HT-29 (cell line): ENCODE data around the gene PDCD1LG2. TPM values are rescaled to one million over a fixed set of nuclear protein-coding genes. Genes with fewer than 3 reads are reported as not detected.
"Not testable (repeated sequence)": the region's sequence is repeated elsewhere in the genome, so short reads cannot be mapped to it uniquely, and the experiment has no call there.

Source experiments
- DNase-seq: peaks from one replicate; pipeline ENCODE4 v3.0.0-alpha.2; 2015; ENCODE audit warnings: low spot score
- total RNA-seq: library from RNA; depleted of rRNA; stranded (reverse); fragments of >200 nt; shearing (Covaris generic); gene quantifications from 2 replicates; pipeline ENCODE4 v1.2.3, GENCODE V29; 2014

Gene PDCD1LG2
- total RNA-seq, 1 experiment from 2014 or later = not detected

GRCh38 chr9:5566054-5566618, 55.8 kb downstream of the PDCD1LG2 start:
- DNase-seq = no peak

DNA sequence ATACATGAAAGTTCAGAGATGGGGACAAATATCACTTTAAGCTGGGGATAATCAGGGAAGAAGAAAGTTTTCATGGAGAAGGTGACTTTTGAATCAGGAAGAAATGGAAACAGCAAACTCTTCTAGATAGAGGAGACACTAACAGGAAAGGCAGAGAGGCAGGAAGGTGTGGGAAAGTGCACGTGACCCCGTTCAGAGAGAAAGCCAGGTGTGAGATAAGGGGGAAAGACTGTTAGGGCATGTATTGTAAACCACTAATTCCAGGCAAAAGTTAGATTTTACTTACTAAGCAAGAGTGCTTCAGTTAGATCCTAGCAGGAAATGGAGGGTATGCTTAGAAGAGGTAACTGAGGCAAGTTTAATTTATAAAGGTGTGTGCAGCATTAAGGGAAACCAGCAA, 58.5 kb downstream of the PDCD1LG2 start:
- no peak for DNase-seq

GRCh38 chr9:5569409-5569808, 59.1 kb downstream of the PDCD1LG2 start:
- DNase-seq = no peak

DNA sequence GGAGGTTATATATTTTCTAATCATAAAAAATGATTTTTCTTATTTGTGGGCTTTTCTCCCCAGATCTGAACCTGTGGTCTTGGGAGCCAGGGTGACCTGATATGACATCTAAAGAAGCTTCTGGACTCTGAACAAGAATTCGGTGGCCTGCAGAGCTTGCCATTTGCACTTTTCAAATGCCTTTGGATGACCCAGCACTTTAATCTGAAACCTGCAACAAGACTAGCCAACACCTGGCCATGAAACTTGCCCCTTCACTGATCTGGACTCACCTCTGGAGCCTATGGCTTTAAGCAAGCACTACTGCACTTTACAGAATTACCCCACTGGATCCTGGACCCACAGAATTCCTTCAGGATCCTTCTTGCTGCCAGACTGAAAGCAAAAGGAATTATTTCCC, 59.6 kb downstream of the PDCD1LG2 start:
- DNase-seq = no peak

DNA sequence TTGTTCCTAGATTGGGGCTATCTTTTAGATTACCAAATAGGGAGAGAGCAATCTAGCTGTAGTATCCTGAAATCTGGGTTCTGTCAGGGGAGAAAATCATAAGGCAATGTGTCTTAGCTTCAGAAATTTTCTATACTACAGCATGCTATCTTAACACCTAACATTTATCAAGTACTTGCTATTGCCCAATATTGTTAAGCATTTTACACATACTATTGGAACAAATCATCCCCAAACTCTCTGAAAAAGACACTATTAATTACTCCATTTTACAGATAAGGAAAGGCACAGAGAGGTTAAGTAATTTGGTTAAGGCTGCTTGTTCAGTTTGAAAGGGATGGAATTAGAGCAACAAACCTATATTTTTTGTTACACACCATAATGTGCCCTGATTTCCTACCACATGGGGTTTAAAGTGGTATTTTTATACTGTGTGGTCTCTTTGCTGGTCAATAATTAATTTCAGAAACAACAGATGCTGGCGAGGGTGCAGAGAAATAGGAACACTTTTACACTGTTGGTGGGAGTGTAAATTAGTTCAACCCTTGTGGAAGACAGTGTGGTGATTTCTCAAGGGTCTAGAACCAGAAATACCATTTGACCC, 61.4 kb downstream of the PDCD1LG2 start:
- DNase-seq = no peak

DNA sequence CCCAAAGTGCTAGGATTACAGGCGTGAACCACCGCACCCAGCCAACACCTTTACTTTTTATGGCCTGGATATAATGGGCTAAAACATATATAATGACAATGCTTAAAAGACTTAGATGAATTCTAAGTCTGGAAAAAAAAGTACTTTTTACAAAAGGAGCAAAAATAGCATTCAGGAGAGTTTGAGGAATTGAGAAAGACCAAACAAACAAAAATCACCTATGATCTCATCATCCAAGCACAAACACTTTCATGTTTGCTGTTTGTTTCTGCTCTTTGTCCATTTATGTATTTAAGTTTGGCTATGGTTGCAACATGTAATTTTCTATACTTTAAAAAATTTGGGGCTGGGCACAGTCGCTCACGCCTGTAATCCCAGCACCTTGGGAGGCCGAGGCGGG, 63.8 kb downstream of the PDCD1LG2 start:
- no peak for DNase-seq

DNA sequence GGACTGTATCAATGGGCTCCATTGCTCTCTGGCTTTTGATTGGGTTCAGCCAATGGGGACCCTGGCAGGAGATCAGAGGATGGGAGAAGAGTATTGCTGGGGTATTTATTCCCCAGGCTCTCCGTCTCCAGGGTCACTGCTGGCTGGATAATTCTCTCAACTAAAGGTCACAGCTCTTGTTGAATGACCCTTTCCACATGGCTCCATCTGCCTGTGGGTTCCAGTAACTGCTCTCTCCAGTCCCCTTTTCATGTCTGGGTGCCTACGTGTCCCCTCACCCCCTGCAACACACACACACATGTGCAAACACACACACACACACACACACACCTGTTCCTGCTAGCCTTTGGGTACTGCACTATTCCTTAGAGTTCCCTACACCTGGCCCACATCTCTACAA, 64.7 kb downstream of the PDCD1LG2 start:
- DNase-seq = no peak

DNA sequence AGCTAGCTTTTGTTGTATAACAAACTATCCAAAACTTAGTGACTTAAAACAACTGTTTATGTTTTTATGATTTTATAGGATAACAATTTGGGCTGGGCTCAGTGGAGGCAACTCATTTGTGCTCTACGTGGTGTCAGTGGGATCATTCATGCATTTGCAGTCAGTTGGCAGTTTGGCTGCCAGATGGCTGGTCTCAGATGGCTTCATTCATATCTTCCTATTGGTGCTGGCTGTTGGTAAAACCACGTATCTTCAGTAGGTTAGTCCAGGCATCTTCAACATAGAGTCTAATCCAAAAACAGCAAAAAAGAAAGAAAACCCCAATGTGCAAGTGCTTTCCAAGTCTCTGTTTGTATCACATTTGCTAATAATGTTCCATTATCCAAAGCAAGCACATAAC, 66.9 kb downstream of the PDCD1LG2 start:
- no peak for DNase-seq

- no peak for DNase-seq
Observed at GRCh38 chr9:5578018-5578697, 67.8 kb downstream of the PDCD1LG2 start.

DNA sequence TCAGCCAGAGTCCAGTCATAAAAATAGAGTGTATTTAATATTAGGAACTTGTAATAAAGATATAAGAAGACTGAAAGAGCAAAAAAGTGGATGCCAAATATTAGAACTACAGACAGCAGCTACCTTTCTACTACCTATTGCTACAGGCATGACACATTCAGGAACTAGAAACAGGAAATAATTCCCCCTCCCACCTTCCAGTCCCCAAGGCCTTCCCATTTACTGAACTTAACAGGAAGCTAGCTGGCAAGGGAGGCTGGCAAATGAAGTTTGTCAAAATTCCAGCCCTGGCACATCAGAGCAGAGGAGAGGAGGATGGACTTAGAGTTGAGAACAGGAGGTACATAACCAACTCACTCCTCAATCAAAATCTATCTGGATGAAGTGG, 68.4 kb downstream of the PDCD1LG2 start:
- DNase-seq = no peak

DNA sequence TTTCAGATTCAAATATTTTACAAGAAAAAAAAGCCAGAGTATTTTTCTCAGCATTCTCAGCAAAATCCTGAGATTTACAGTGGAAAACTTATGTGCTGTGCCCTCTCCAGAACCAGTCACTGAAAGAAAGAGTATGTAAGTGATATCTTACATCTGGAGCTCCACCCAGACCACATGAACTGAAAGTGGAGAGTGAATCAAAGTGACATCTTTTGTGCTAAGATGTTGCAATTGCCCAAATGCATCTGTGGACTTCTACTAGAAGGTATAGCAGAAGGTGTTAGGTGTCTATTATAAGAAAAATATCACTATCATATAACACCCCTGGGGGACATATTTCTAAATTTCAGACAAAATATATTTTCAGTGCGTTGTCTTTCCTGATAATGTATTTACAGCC, 69.5 kb downstream of the PDCD1LG2 start:
- no peak for DNase-seq

DNA sequence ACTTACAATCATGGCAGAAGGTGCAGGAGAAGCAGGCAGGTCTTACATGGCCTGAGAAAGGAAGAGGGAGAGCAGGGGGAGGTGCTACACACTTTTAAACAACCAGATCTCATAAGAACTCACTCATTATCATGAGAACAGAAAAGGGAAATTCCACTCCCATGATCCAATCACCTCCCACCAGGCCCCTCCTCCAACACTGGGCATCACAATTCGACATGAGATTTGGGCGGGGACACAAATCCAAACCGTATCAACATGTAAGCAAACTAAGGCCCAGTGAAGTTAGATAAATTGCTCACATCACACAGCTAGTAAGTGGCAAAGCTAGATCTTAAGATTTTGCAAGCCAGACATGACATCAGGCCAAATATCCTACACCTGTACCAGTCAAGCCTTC, 70.3 kb downstream of the PDCD1LG2 start:
- no peak for DNase-seq

DNA sequence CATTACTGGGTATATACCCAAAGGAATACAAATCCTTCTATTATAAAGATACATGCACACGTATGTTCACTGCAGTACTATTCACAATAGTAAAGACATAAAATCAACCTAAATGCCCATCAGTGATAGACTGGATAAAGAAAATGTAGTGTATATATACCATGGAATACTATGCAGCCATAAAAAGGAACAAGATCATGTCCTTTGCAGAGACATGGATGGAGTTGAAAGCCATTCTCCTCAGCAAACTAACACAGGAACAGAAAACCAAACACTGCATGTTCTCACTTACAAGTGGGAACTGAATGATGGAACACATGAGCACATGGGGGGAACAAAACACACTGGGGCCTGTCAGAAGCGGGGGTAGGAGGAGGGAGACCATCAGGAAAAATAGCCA, 71.4 kb downstream of the PDCD1LG2 start:
- DNase-seq = not testable (repeated sequence)

DNA sequence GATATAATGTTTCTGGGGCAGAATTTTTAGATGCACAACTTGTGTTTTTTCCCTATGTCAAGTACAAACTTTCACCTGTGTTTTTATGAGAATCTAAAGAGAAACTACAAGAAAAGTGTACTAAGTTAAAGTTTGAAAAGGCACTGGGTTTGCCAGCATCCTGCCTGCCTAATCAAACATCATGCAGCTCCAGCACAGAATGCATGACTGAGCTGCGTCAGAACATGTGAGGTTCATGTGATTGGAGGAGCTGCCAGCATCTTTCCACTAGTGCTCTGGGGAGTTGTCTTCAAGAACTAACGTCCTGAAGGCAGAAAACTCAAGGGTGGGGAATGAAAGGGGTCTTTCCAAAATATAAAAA, 72.5 kb downstream of the PDCD1LG2 start:
- DNase-seq = no peak

GRCh38 chr9:5586391-5586802, 76.1 kb downstream of the PDCD1LG2 start:
- DNase-seq = no peak

- no peak for DNase-seq
Observed at GRCh38 chr9:5587024-5587423, 76.7 kb downstream of the PDCD1LG2 start.

GRCh38 chr9:5592231-5592630, 81.9 kb downstream of the PDCD1LG2 start:
- DNase-seq = no peak

DNA sequence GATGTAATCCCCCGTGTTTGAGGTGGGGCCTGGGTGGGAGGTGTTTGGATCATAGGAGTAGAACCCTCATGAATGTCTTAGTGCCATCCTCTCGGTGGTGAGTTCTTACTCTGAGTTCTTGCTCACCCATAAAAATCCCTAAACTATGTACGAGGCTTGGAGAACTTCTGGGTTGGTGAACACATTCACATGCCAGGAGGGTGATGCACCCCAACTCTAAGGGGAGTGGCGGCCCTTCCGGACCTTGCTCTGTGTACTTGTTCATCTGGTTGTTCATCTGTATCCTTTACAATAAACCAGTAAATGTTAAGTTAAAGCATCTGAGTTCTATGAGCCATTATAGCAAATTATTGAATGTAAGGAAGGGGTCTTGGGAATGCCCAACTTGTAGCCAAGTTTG, 82.6 kb downstream of the PDCD1LG2 start:
- DNase-seq = no peak

DNA sequence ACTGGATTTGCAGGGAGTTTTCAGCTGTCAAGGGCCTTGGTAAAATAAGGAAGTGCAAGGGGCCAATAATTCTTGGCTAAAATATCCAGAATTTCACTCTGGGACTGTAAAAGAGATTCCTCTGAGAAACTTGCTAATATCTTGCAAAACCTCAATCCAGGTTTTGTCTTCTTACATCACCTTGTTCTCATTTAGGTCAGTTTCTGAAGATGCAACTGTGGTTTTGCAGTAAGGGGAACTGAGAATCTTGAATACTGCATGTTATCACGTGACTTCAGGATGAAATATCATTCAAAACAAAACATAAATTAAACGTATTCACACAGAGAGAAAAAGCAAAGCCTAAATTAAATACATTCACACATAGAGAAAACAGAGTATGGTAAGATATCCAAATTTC, 83.6 kb downstream of the PDCD1LG2 start:
- DNase-seq = no peak

DNA sequence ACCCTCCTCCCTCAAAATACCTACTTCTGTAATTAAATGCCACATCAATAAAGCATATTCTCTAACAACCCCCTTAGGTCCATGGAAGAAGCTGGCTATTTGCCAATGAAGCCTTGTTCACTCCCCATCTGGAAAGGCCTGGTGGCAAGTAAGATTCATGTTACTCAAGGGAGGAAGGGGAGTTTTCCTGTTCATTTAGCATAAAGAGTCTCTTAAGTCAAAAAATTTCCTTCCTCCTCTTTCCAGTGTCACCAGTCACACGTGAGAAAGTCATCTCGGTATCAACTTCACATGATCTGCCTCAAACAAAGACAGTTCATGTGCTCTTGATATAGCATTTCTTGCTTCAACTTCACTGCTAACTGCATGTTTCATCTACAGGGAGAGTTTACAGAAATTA, 85.8 kb downstream of the PDCD1LG2 start:
- DNase-seq = no peak

GRCh38 chr9:5608298-5609225, 98.2 kb downstream of the PDCD1LG2 start:
- peak; percentile 39 for DNase-seq

- DNase-seq = no peak
Observed at GRCh38 chr9:5609226-5609596, 98.9 kb downstream of the PDCD1LG2 start.
